Measurements from ENCODE around the gene IL1RAPL2.

DNA sequence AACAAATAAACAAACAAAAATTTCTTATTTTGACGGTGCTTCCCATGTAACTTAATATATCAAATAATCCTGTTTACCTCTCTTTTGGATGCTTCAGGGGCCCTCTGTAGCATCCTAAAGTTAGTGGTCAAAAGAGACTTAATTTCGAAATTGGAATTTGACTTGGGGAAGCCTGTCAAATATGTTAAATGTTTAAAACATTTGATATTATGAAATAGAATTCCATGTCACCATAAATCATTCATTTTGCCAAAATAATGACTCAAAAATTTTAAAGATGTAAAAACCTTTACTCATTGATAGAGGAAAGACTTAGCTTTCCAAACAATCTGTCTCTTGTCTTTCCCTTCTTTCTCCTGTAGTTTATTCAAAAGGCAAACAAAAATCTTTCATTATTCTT is 675.1 kb downstream of the IL1RAPL2 start:
- TF ChIP-seq YY1 (IDR thresholded peaks at IDR 0.05; ENCODE audit: insufficient read depth, insufficient read length) (no peak), ZNF274 (IDR thresholded peaks at IDR 0.05; ENCODE audit: low read depth, low read length) (no peak), SUZ12 (IDR thresholded peaks at IDR 0.05; ENCODE audit: extremely low read depth, insufficient read depth, insufficient read length) (no peak)

Data from NT2/D1 (cell line).